Ovary (tissue), 3 donors: Measurements from ENCODE around the gene CSAG3.

Experiments used
- CTCF ChIP-seq, 3 donors: fragments of 450-650 bp in 2 of 3; fragments of 200-600 bp in 1 of 3; IDR thresholded peaks; one replicate each; pipeline versions ENCODE4 v1.5.1 to v1.8.0; 2016 to 2022; ENCODE audit warnings: antibody characterized with exemption in 3 of 3, mild to moderate bottlenecking in 1 of 3
- POLR2A ChIP-seq: fragments of 450-650 bp; IDR thresholded peaks from one replicate; pipeline ENCODE4 v1.6.1; 2017; ENCODE audit warnings: antibody characterized with exemption, mild to moderate bottlenecking, moderate library complexity
- donor health status: DM: no; HTN: no; CAD: no.

GRCh38 chrX:152798945-152799344, 39.9 kb downstream of the CSAG3 start:
- TF ChIP-seq CTCF (IDR thresholded peaks at IDR 0.05) (no peak), POLR2A (no peak)
